GM03348 (cell line): ENCODE data around the gene NINL.
A peak's percentile ranks its signal among the peaks of the same experiment; 100 is the strongest.
"Not testable (repeated sequence)": the region's sequence is repeated elsewhere in the genome, so short reads cannot be mapped to it uniquely, and the experiment has no call there.

Experiments used
- DNase-seq: peaks from one replicate; pipeline ENCODE4 v3.0.0; 2012; ENCODE audit warnings: low spot score

Gene NINL

GRCh38 chr20:25551413-25552215 lies 33.7 kb downstream of the NINL start:
- DNase-seq = no peak

- not testable (repeated sequence) for DNase-seq
These were observed 34.5 kb downstream of the NINL start for GRCh38 chr20:25550645-25551337.

- DNase-seq = peak; percentile 56
These were observed 35.4 kb downstream of the NINL start for GRCh38 chr20:25549843-25550477.

GRCh38 chr20:25549172-25549773 lies 36.1 kb downstream of the NINL start:
- no peak for DNase-seq

GRCh38 chr20:25548613-25549086 lies 36.7 kb downstream of the NINL start:
- no peak for DNase-seq

- no peak for DNase-seq
These were observed 37.3 kb downstream of the NINL start for GRCh38 chr20:25547999-25548398.

GRCh38 chr20:25547063-25547462 lies 38.3 kb downstream of the NINL start:
- DNase-seq = no peak

GRCh38 chr20:25546048-25546447 lies 39.3 kb downstream of the NINL start:
- no peak for DNase-seq

- DNase-seq = no peak
These were observed 40.2 kb downstream of the NINL start for GRCh38 chr20:25545171-25545570.

- DNase-seq = no peak
These were observed 40.6 kb downstream of the NINL start for GRCh38 chr20:25544734-25545133.

GRCh38 chr20:25544311-25544710 lies 41.0 kb downstream of the NINL start:
- DNase-seq = no peak

GRCh38 chr20:25543068-25543467 lies 42.3 kb downstream of the NINL start:
- no peak for DNase-seq

- DNase-seq = peak; percentile 40
These were observed 43.7 kb downstream of the NINL start for GRCh38 chr20:25541676-25542075.

GRCh38 chr20:25539742-25540672 lies 45.3 kb downstream of the NINL start:
- peak; percentile 70 for DNase-seq

GRCh38 chr20:25538838-25539665 lies 46.3 kb downstream of the NINL start:
- no peak for DNase-seq

- DNase-seq = no peak
These were observed 47.4 kb downstream of the NINL start for GRCh38 chr20:25537890-25538289.

- DNase-seq = no peak
These were observed 49.6 kb downstream of the NINL start for GRCh38 chr20:25535762-25536161.

GRCh38 chr20:25534845-25535244 lies 50.5 kb downstream of the NINL start:
- no peak for DNase-seq

- DNase-seq = no peak
These were observed 51.2 kb downstream of the NINL start for GRCh38 chr20:25533920-25534700.

- peak; percentile 72 for DNase-seq
These were observed 52.4 kb downstream of the NINL start for GRCh38 chr20:25532971-25533391.
